ENCODE results near the gene PPP1R1B. TPM values are rescaled to one million over a fixed set of nuclear protein-coding genes. Genes with fewer than 3 reads are reported as not detected.

The PPP1R1B gene
- total RNA-seq, 1 donor: not detected

DNA sequence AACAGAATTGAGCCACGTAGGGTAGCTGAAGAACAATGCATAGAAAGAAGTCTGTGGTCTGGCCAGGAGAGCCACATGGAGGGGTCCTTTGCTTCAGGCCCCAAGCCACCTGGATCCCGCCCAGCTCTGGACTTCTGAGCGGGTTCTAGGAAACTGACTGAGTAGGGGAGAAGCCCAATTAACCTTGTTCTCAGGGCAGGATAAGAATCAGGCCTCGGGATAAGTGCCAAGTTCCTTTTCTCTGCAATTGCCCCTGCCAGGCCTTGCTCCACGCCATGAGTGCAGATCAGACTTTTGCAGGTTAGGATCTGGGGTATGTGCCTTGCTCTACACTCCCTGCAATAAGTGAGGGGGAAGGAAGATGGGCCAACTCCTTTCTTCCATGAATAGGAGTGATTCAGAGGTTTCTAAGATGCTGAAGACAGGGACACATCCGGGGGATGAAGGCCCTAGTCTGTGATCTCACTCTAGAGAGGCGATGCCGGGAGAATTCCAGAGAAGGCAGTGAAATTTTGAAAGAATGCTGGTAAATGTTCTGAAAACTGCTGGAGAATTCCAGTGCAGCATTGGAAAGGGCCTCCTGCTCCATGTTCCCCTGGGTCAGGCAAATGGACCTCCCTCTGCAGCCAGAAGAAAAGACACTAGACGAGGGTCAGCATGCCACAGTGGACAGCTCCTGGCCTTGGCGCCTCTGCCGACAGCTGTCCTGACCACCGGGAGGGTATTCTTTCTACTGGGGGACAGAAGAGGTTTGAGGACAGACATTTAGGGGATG is 24.8 kb upstream of the PPP1R1B start:
- peak; percentile 88 for DNase-seq (ENCODE audit: insufficient read length, low spot score, missing footprints)
- Histone ChIP-seq H3K27me3 (ENCODE audit: insufficient read depth, low read length) (peaks cover 98% of the 10 kb centered on the region), H3K9me3 (ENCODE audit: low read depth, low read length) (no peaks in the 10 kb centered on the region)

DNA sequence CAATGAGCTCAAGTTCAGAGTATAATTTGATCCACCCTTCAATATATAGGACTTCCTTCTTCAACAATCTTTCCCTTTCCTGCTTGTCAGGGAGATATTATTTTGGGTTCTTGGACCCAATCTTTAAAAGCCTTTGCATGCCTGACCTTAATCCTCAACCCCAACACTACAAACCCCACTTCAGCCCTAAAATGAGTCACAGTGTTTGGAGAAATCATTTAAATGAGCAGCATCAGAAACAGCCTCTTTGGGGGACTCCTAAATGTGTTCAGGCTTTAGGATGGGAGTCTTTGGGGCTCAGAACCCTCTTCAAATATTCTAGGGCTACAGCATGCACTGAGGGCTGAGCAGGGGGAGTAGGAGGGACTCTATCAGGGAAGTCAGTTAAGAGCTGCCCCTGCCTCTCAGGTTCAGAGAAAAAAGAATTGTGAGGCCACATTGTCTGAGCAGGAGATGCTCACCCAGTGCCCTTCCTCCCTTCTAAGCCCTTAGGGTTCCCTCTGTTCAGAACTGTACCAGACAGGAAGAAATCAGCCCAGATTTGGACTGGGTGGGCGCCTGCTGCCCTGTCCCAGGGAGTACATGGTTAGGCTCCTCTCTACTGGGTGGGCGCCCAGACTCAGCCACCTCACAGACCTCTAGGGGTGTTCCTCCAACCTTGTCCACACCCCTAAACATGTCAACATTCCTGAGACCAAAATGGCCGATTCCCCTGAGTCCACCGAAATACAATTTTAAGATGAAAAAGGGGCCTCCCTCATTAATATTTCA is 24.0 kb upstream of the PPP1R1B start:
- peaks cover 3% of the 10 kb centered on the region for H4K20me1 ChIP-seq (ENCODE audit: insufficient read depth, low read length)
- TF ChIP-seq, protein P1, sequence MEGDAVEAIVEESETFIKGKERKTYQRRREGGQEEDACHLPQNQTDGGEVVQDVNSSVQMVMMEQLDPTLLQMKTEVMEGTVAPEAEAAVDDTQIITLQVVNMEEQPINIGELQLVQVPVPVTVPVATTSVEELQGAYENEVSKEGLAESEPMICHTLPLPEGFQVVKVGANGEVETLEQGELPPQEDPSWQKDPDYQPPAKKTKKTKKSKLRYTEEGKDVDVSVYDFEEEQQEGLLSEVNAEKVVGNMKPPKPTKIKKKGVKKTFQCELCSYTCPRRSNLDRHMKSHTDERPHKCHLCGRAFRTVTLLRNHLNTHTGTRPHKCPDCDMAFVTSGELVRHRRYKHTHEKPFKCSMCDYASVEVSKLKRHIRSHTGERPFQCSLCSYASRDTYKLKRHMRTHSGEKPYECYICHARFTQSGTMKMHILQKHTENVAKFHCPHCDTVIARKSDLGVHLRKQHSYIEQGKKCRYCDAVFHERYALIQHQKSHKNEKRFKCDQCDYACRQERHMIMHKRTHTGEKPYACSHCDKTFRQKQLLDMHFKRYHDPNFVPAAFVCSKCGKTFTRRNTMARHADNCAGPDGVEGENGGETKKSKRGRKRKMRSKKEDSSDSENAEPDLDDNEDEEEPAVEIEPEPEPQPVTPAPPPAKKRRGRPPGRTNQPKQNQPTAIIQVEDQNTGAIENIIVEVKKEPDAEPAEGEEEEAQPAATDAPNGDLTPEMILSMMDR (IDR thresholded peaks at IDR 0.05; ENCODE audit: extremely low read depth, low read depth, low read length): no peak
- H3K4me1 ChIP-seq (ENCODE audit: insufficient read depth, low read length): no peaks in the 10 kb centered on the region
- no peak overlapping the region for H3K4me3 ChIP-seq (ENCODE audit: insufficient read depth, low read length)
- H3K4me2 ChIP-seq (ENCODE audit: insufficient read depth, low read length): no peak overlapping the region
- no peaks in the 10 kb centered on the region for H3K79me2 ChIP-seq (ENCODE audit: insufficient read depth, low read length)
- no peak overlapping the region for H3K27ac ChIP-seq (ENCODE audit: low read depth, low read length)
- no peak overlapping the region for H2AFZ ChIP-seq (ENCODE audit: low read length)
- H3K9me3 ChIP-seq (ENCODE audit: low read depth, low read length): no peaks in the 10 kb centered on the region
- peak; percentile 54 for DNase-seq (ENCODE audit: insufficient read length, low spot score, missing footprints)
- peaks cover 98% of the 10 kb centered on the region for H3K27me3 ChIP-seq (ENCODE audit: insufficient read depth, low read length)
- no peaks in the 10 kb centered on the region for H3K36me3 ChIP-seq (ENCODE audit: insufficient read depth, low read length)

More for the DNA sequence above, 24.8 kb upstream of the PPP1R1B start:
- Histone ChIP-seq H3K36me3 (ENCODE audit: insufficient read depth, low read length) (no peaks in the 10 kb centered on the region), H3K4me3 (ENCODE audit: insufficient read depth, low read length) (no peak overlapping the region), H2AFZ (ENCODE audit: low read length) (no peak overlapping the region), H3K4me1 (ENCODE audit: insufficient read depth, low read length) (no peaks in the 10 kb centered on the region), H3K27ac (ENCODE audit: low read depth, low read length) (no peak overlapping the region), H3K4me2 (ENCODE audit: insufficient read depth, low read length) (no peak overlapping the region), H3K79me2 (ENCODE audit: insufficient read depth, low read length) (no peaks in the 10 kb centered on the region), H4K20me1 (ENCODE audit: insufficient read depth, low read length) (peaks cover 3% of the 10 kb centered on the region)
- TF ChIP-seq, protein P1 (IDR thresholded peaks at IDR 0.05; ENCODE audit: extremely low read depth, low read depth, low read length): no peak

DNA sequence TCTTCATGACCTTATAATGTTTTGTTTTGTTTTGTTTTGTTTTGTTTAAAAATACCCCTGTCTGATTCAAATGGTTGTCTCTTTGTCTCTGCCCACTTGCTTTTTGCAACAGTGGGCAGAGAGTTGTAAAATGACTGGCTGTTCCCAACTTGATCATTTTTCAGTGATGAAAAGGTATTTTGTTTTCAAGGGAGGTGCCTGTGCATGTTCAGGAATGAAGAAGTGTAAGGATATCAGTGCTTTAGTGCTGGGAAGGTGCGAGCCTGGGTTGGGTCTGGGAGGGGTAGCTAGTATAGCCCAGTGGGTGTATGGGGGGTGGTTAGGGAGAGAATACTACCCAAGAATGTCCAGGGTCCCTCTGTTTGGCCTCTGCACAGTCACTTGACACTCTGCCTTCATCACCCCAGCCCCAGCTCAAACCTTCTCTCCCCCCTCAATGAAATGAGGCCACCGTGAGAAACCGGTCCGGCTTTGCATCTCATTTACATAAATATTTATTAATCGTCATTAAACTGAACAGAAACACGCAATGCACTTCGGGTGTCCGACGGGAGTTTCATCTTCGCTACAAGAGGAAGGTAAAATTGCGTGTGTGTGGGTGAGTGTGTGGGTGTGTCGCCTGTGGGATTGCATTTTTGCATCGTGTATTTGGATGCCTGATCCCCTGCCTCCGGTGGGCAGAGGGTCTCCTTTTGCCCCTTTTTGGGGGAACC is 23.3 kb upstream of the PPP1R1B start:
- Histone ChIP-seq H3K36me3 (ENCODE audit: insufficient read depth, low read length) (no peaks in the 10 kb centered on the region), H3K79me2 (ENCODE audit: insufficient read depth, low read length) (no peaks in the 10 kb centered on the region), H3K4me3 (ENCODE audit: insufficient read depth, low read length) (no peak overlapping the region), H3K4me1 (ENCODE audit: insufficient read depth, low read length) (no peaks in the 10 kb centered on the region), H3K4me2 (ENCODE audit: insufficient read depth, low read length) (no peak overlapping the region), H4K20me1 (ENCODE audit: insufficient read depth, low read length) (no peaks in the 10 kb centered on the region), H3K9me3 (ENCODE audit: low read depth, low read length) (no peaks in the 10 kb centered on the region), H2AFZ (ENCODE audit: low read length) (no peak overlapping the region), H3K27ac (ENCODE audit: low read depth, low read length) (no peak overlapping the region), H3K27me3 (ENCODE audit: insufficient read depth, low read length) (peaks cover 97% of the 10 kb centered on the region)
- peak; percentile 62 for DNase-seq (ENCODE audit: insufficient read length, low spot score, missing footprints)
- TF ChIP-seq, protein P1 (IDR thresholded peaks at IDR 0.05; ENCODE audit: extremely low read depth, low read depth, low read length): no peak
